ENCODE results near the gene CIDEC. TPM values are rescaled to one million over a fixed set of nuclear protein-coding genes. Genes with fewer than 3 reads are reported as not detected.

The CIDEC gene
- total and polyA plus RNA-seq, 4 donors, result 0.28 to 4.2 (median 0.59) TPM; not detected in 1

GRCh38 chr3:9903238-9903624 lies 23.2 kb upstream of the CIDEC start:
- 34% methylated on average over 4 of the region's 4 CpGs for WGBS
- no peak for DNase-seq (ENCODE audit: low spot score)
- H3K27ac ChIP-seq (ENCODE audit: low read depth in 1 of 2, low read length in 2 of 2), result peak overlapping the region; percentile 9 to 26
- no peaks in the 10 kb centered on the region for H3K9me3 ChIP-seq (ENCODE audit: control insufficient read depth in 4 of 4, low read length in 3 of 4)
- no peaks in the 10 kb centered on the region for H3K36me3 ChIP-seq (ENCODE audit: control insufficient read depth in 4 of 4, insufficient read depth in 3 of 4, low read depth in 1 of 4, low read length in 3 of 4)
- no peak overlapping the region for H3K9ac ChIP-seq (ENCODE audit: low read depth in 1 of 2, low read length in 2 of 2)
- H3K4me3 ChIP-seq (ENCODE audit: low read depth in 1 of 3, low read length in 3 of 3), result no peak overlapping the region
- peaks cover 13 to 41% (median 37%) of the 10 kb centered on the region in 4 donors for H3K4me1 ChIP-seq (ENCODE audit: control insufficient read depth in 4 of 4, insufficient read depth in 4 of 4, low read length in 3 of 4)
- no peaks in the 10 kb centered on the region for H3K27me3 ChIP-seq (ENCODE audit: control insufficient read depth in 4 of 4, insufficient read depth in 4 of 4, low read length in 3 of 4)
- TF ChIP-seq MAX (IDR thresholded peaks at IDR 0.05) (no peak), SP1 (IDR thresholded peaks at IDR 0.05) (no peak), GABPA (IDR thresholded peaks at IDR 0.05 in 1 of 2, conservative IDR thresholded peaks at IDR 0.05 in 1 of 2) (no peak), FOXA2 (IDR thresholded peaks at IDR 0.05) (no peak), FOXA1 (IDR thresholded peaks at IDR 0.05) (no peak), RAD21 (IDR thresholded peaks at IDR 0.05) (no peak), JUND (IDR thresholded peaks at IDR 0.05) (no peak), ATF3 (IDR thresholded peaks at IDR 0.05) (no peak), ZBTB33 (IDR thresholded peaks at IDR 0.05) (no peak), TAF1 (conservative IDR thresholded peaks at IDR 0.05) (no peak), HNF4A (conservative IDR thresholded peaks at IDR 0.05) (no peak), HNF4G (IDR thresholded peaks at IDR 0.05) (no peak), YY1 (IDR thresholded peaks at IDR 0.05) (no peak), NR2F2 (IDR thresholded peaks at IDR 0.05) (no peak), REST (IDR thresholded peaks at IDR 0.05) (no peak), EGR1 (IDR thresholded peaks at IDR 0.05; ENCODE audit: low read depth in 2 of 2) (no peak), CTCF (IDR thresholded peaks at IDR 0.05; ENCODE audit: low read depth, low read length, missing input control) (no peak)

Data from liver (tissue), 9 donors.